Muscle layer of duodenum (tissue), 2 donors: Measurements from ENCODE around the gene GRIN1.

Experiments
- H3K27ac ChIP-seq: one replicate; pipeline ENCODE4 v1.7.0; 2013; ENCODE audit warnings: mild to moderate bottlenecking, low read length
- H3K27me3 ChIP-seq: one replicate; pipeline ENCODE4 v1.7.0; 2013; ENCODE audit warnings: low read depth, mild to moderate bottlenecking, control low read depth, low read length
- H3K36me3 ChIP-seq, 2 donors: one replicate each; pipeline ENCODE4 v1.7.0; 2013; ENCODE audit warnings: low read length in 2 of 2, control low read depth in 1 of 2, mild to moderate bottlenecking in 1 of 2; ENCODE audit not compliant: insufficient read depth in 2 of 2, control insufficient read depth in 1 of 2
- H3K4me1 ChIP-seq, 2 donors: one replicate each; pipeline ENCODE4 v1.7.0; 2013; ENCODE audit warnings: low read length in 2 of 2, mild to moderate bottlenecking in 2 of 2, control low read depth in 1 of 2, moderate library complexity in 1 of 2; ENCODE audit not compliant: insufficient read depth in 2 of 2, control insufficient read depth in 1 of 2
- H3K4me3 ChIP-seq, 2 donors: one replicate each; pipeline ENCODE4 v1.7.0; 2013; ENCODE audit warnings: low read length in 2 of 2, low read depth in 1 of 2, mild to moderate bottlenecking in 1 of 2
- H3K9me3 ChIP-seq, 2 donors: one replicate each; pipeline ENCODE4 v1.7.0; 2013; ENCODE audit warnings: low read length in 2 of 2, control low read depth in 1 of 2, mild to moderate bottlenecking in 1 of 2; ENCODE audit not compliant: control insufficient read depth in 1 of 2
- donor health status: healthy.

The GRIN1 gene

GRCh38 chr9:137199411-137200121 is 60.6 kb downstream of the GRIN1 start:
- H3K9me3 ChIP-seq, result no peaks in the 10 kb centered on the region
- no peaks in the 10 kb centered on the region for H3K27me3 ChIP-seq
- no peaks in the 10 kb centered on the region for H3K36me3 ChIP-seq
- H3K4me1 ChIP-seq, result peaks cover 7 to 62% of the 10 kb centered on the region in 2 donors
- H3K27ac ChIP-seq, result no peak overlapping the region
- peak overlapping the region; percentile 16 to 54 for H3K4me3 ChIP-seq

- peaks cover 10 to 68% of the 10 kb centered on the region in 2 donors for H3K4me1 ChIP-seq
Measured at GRCh38 chr9:137200311-137201204, 61.6 kb downstream of the GRIN1 start, which contains the start of gene TPRN. Gene TPRN (minus strand): TSS chr9:137200741. CDS start chr9:137200711, 30 bp downstream.

GRCh38 chr9:137201205-137201868 is 62.4 kb downstream of the GRIN1 start:
- Histone ChIP-seq H3K4me1 (peaks cover 13 to 74% of the 10 kb centered on the region in 2 donors), H3K27ac (peak overlapping the region; percentile 56), H3K4me3 (peak overlapping the region; percentile 61 to 76), H3K36me3 (no peaks in the 10 kb centered on the region), H3K27me3 (no peaks in the 10 kb centered on the region), H3K9me3 (no peaks in the 10 kb centered on the region)

More at GRCh38 chr9:137200311-137201204, 61.6 kb downstream of the GRIN1 start, which contains the start of gene TPRN:
- H3K4me3 ChIP-seq, result peak within 1 kb of the TSS; percentile 61 to 76
- H3K27ac ChIP-seq, result peak within 1 kb of the TSS; percentile 56
- H3K27me3 ChIP-seq, result no peaks in the 10 kb centered on the region
- H3K9me3 ChIP-seq, result no peaks in the 10 kb centered on the region
- H3K36me3 ChIP-seq, result no peaks in the 10 kb centered on the region

GRCh38 chr9:137202966-137203365 is 64.0 kb downstream of the GRIN1 start:
- peaks cover 21 to 77% of the 10 kb centered on the region in 2 donors for H3K4me1 ChIP-seq
- no peaks in the 10 kb centered on the region for H3K27me3 ChIP-seq
- H3K9me3 ChIP-seq, result no peaks in the 10 kb centered on the region
- no peak overlapping the region for H3K4me3 ChIP-seq
- H3K36me3 ChIP-seq, result no peaks in the 10 kb centered on the region
- H3K27ac ChIP-seq, result no peak overlapping the region

- Histone ChIP-seq H3K36me3 (peaks cover 0 to 10% of the 10 kb centered on the region in 2 donors), H3K4me1 (peaks cover 21 to 60% of the 10 kb centered on the region in 2 donors), H3K9me3 (no peaks in the 10 kb centered on the region), H3K27me3 (no peaks in the 10 kb centered on the region), H3K27ac (peak overlapping the region; percentile 69), H3K4me3 (peak overlapping the region; percentile 84 to 98)
Measured at GRCh38 chr9:137204731-137205125, 65.8 kb downstream of the GRIN1 start.

- peak within 1 kb of the TSS; percentile 69 for H3K27ac ChIP-seq
- peak within 1 kb of the TSS; percentile 84 to 98 for H3K4me3 ChIP-seq
- no peaks in the 10 kb centered on the region for H3K9me3 ChIP-seq
- H3K4me1 ChIP-seq, result peaks cover 21 to 58% of the 10 kb centered on the region in 2 donors
- no peaks in the 10 kb centered on the region for H3K27me3 ChIP-seq
- H3K36me3 ChIP-seq, result peaks cover 0 to 10% of the 10 kb centered on the region in 2 donors
Measured at GRCh38 chr9:137205126-137206069, 66.4 kb downstream of the GRIN1 start, which contains the start of the genes NDOR1 and TMEM203. Gene NDOR1 (plus strand): TSS chr9:137205700. CDS start chr9:137205778, 78 bp downstream. Gene TMEM203 (minus strand): TSS chr9:137205648. CDS start chr9:137205414, 234 bp downstream.

GRCh38 chr9:137206602-137207001 is 67.6 kb downstream of the GRIN1 start:
- Histone ChIP-seq H3K27me3 (no peaks in the 10 kb centered on the region), H3K9me3 (no peaks in the 10 kb centered on the region), H3K4me3 (peak overlapping the region; percentile 84 to 98), H3K27ac (no peak overlapping the region), H3K4me1 (peaks cover 21 to 51% of the 10 kb centered on the region in 2 donors), H3K36me3 (peaks cover 0 to 10% of the 10 kb centered on the region in 2 donors)

GRCh38 chr9:137211532-137211931 is 72.6 kb downstream of the GRIN1 start:
- peaks cover 0 to 18% of the 10 kb centered on the region in 2 donors for H3K36me3 ChIP-seq
- H3K9me3 ChIP-seq, result no peaks in the 10 kb centered on the region
- H3K4me3 ChIP-seq, result no peak overlapping the region
- no peaks in the 10 kb centered on the region for H3K27me3 ChIP-seq
- peaks cover 6 to 7% of the 10 kb centered on the region in 2 donors for H3K4me1 ChIP-seq
- no peak overlapping the region for H3K27ac ChIP-seq

GRCh38 chr9:137212520-137212919 is 73.6 kb downstream of the GRIN1 start:
- H3K9me3 ChIP-seq, result no peaks in the 10 kb centered on the region
- H3K27ac ChIP-seq, result no peak overlapping the region
- H3K4me3 ChIP-seq, result no peak overlapping the region
- H3K27me3 ChIP-seq, result no peaks in the 10 kb centered on the region
- no peaks in the 10 kb centered on the region for H3K4me1 ChIP-seq
- H3K36me3 ChIP-seq, result peaks cover 0 to 18% of the 10 kb centered on the region in 2 donors
